ENCODE data around the gene DNAAF1.
"Not testable (repeated sequence)": the region's sequence is repeated elsewhere in the genome, so short reads cannot be mapped to it uniquely, and the experiment has no call there.

Gene DNAAF1

GRCh38 chr16:84186685-84187437 is 41.8 kb downstream of the DNAAF1 start, which contains the start of gene TAF1C:
Gene TAF1C, minus strand, starts transcription at chr16:84187057. Its CDS starts 2,069 bp downstream, at chr16:84184988.
- DNase-seq = peak; percentile 77

- DNase-seq = no peak
Observed at GRCh38 chr16:84190731-84191388, 45.8 kb downstream of the DNAAF1 start, which contains the start of gene ADAD2. Gene ADAD2, plus strand, starts transcription at chr16:84191157. Its CDS starts 74 bp downstream, at chr16:84191231.

- DNase-seq = no peak
Observed at GRCh38 chr16:84191466-84191865, 46.4 kb downstream of the DNAAF1 start.

- DNase-seq = no peak
Observed at GRCh38 chr16:84193480-84193879, 48.4 kb downstream of the DNAAF1 start.

GRCh38 chr16:84194018-84194417 is 48.9 kb downstream of the DNAAF1 start:
- peak; percentile 2 for DNase-seq

- DNase-seq = no peak
Observed at GRCh38 chr16:84194470-84195200, 49.5 kb downstream of the DNAAF1 start.

- DNase-seq = no peak
Observed at GRCh38 chr16:84195201-84196093, 50.3 kb downstream of the DNAAF1 start.

- DNase-seq = no peak
Observed at GRCh38 chr16:84196101-84196500, 51.0 kb downstream of the DNAAF1 start.

GRCh38 chr16:84196727-84197394 is 51.8 kb downstream of the DNAAF1 start:
- no peak for DNase-seq

GRCh38 chr16:84197466-84198128 is 52.5 kb downstream of the DNAAF1 start:
- no peak for DNase-seq

GRCh38 chr16:84198401-84198800 is 53.3 kb downstream of the DNAAF1 start:
- DNase-seq = no peak

GRCh38 chr16:84199097-84199496 is 54.0 kb downstream of the DNAAF1 start:
- DNase-seq = no peak

GRCh38 chr16:84199861-84200260 is 54.8 kb downstream of the DNAAF1 start:
- DNase-seq = no peak

GRCh38 chr16:84204551-84204950 is 59.4 kb downstream of the DNAAF1 start:
- DNase-seq = not testable (repeated sequence)

GRCh38 chr16:84205123-84205522 is 60.0 kb downstream of the DNAAF1 start:
- not testable (repeated sequence) for DNase-seq

GRCh38 chr16:84205976-84206691 is 61.0 kb downstream of the DNAAF1 start:
- no peak for DNase-seq

- peak; percentile 39 for DNase-seq
Observed at GRCh38 chr16:84207251-84207650, 62.1 kb downstream of the DNAAF1 start.

- DNase-seq = no peak
Observed at GRCh38 chr16:84207879-84208278, 62.8 kb downstream of the DNAAF1 start.

GRCh38 chr16:84209989-84210388 is 64.9 kb downstream of the DNAAF1 start:
- no peak for DNase-seq

- no peak for DNase-seq
Observed at GRCh38 chr16:84212154-84212553, 67.0 kb downstream of the DNAAF1 start.

GRCh38 chr16:84212631-84213030 is 67.5 kb downstream of the DNAAF1 start:
- no peak for DNase-seq

Measured in kidney glomerular epithelial cell (primary cell).